ENCODE data around the gene ZNF573. TPM values are rescaled to one million over a fixed set of nuclear protein-coding genes. Genes with fewer than 3 reads are reported as not detected.

The ZNF573 gene
- total and polyA plus RNA-seq, 2 donors (not counting 3 experiments of a cell fraction or from before 2014, with no cell fraction given) = 1.4 to 6.3 TPM

GRCh38 chr19:37719927-37720265 is 59.5 kb downstream of the ZNF573 start:
- FAIRE-seq (no peak), DNase-seq (ENCODE audit: low read depth, low spot score) (no peak)
- ChIA-PET CTCF (interaction anchor here (1.1 kb wide), 1 partner anchor 11 kb away, joined by 3 read pairs; no protein-coding TSS in a partner anchor), POLR2A (no interaction called here)
- intact Hi-C loops (cut with micrococcal nuclease) (loop anchor here (1.0 to 2.0 kb wide), 2 partner anchors 59 to 65 kb away; partner anchors contain the start of genes ZFP30 and ZNF573), dilution Hi-C loops (cut with MboI; ENCODE audit: extremely low pct_ligation_motif_present, low sequenced_read_pairs) (no loop called here)
- no peak overlapping the region for H3K27ac ChIP-seq (ENCODE audit: insufficient read depth, low read depth, low read length)
- H3K4me3 ChIP-seq (replicated peaks in 1 of 3; ENCODE audit: insufficient read depth in 1 of 3, low read depth in 1 of 3, low read length in 3 of 3) = peak overlapping the region in 2 of 3 experiments; percentile 74 to 92
- no peaks in the 10 kb centered on the region for H3K36me3 ChIP-seq (ENCODE audit: control insufficient read depth in 2 of 2, extremely low read depth in 1 of 2, insufficient read depth in 2 of 2, low read length in 2 of 2)
- no peaks in the 10 kb centered on the region for H3K9me1 ChIP-seq (replicated peaks; ENCODE audit: control insufficient read depth, extremely low read depth, insufficient read depth, low read length)
- no peaks in the 10 kb centered on the region for H3K27me3 ChIP-seq (ENCODE audit: control insufficient read depth in 2 of 2, insufficient read depth in 2 of 2, low read length in 2 of 2)
- H2AFZ ChIP-seq (ENCODE audit: low read depth, low read length) = peak overlapping the region; percentile 97
- no peaks in the 10 kb centered on the region for H3K79me2 ChIP-seq (ENCODE audit: control insufficient read depth, insufficient read depth, low read length)
- peaks cover 7% of the 10 kb centered on the region for H3K4me1 ChIP-seq (ENCODE audit: control insufficient read depth, extremely low read depth, insufficient read depth, low read length)
- no peak for TF ChIP-seq MAX (IDR thresholded peaks at IDR 0.05; ENCODE audit: insufficient read depth, insufficient read length)
- peak in 1 of 2 donors; percentile 1 for TF ChIP-seq CTCF (IDR thresholded peaks at IDR 0.05; ENCODE audit: extremely low read depth in 1 of 2, insufficient read depth in 1 of 2, low read depth in 1 of 2, low read length in 2 of 2)
- TF ChIP-seq GATA2 (IDR thresholded peaks at IDR 0.05; ENCODE audit: insufficient read depth, insufficient read length, low read depth, low read length) = no peak
- no peak for TF ChIP-seq EZH2 (IDR thresholded peaks at IDR 0.05; ENCODE audit: borderline replicate concordance, low read depth, low read length, severe bottlenecking)
- no TSS peak for BruUV-seq (replicated peaks)
- no peaks in the 10 kb centered on the region for H3K9me3 ChIP-seq (replicated peaks; ENCODE audit: control insufficient read depth, insufficient read depth, low read length)
- no peaks in the 10 kb centered on the region for H4K20me1 ChIP-seq (replicated peaks; ENCODE audit: control insufficient read depth, extremely low read depth, insufficient read depth, low read length)
- peak overlapping the region; percentile 85 for H3K4me2 ChIP-seq (ENCODE audit: insufficient read depth, low read length)
- H3K9ac ChIP-seq (replicated peaks; ENCODE audit: extremely low read depth, insufficient read depth, low read length) = no peak overlapping the region
